Left ventricle myocardium inferior (tissue), 1 donor: ENCODE results near the gene PSTPIP1. TPM values are rescaled to one million over a fixed set of nuclear protein-coding genes. Genes with fewer than 3 reads are reported as not detected.

Source experiments
- DNase-seq: peaks from one replicate; pipeline ENCODE4 v3.0.0-alpha.2; 2020
- H3K27ac ChIP-seq: fragments of 200-600 bp; replicated peaks from 2 replicates; pipeline ENCODE4 v1.8.0; 2021
- H3K27me3 ChIP-seq: fragments of 200-600 bp; 2 replicates; pipeline ENCODE4 v1.8.0; 2021; ENCODE audit warnings: low read depth
- H3K36me3 ChIP-seq: fragments of 200-600 bp; 2 replicates; pipeline ENCODE4 v1.8.0; 2021
- H3K4me1 ChIP-seq: fragments of 200-600 bp; 2 replicates; pipeline ENCODE4 v1.8.0; 2021
- H3K4me3 ChIP-seq: fragments of 200-600 bp; 2 replicates; pipeline ENCODE4 v1.8.0; 2021; ENCODE audit warnings: mild to moderate bottlenecking, moderate library complexity
- H3K9me3 ChIP-seq: fragments of 200-600 bp; replicated peaks from 2 replicates; pipeline ENCODE4 v1.8.0; 2021
- CTCF ChIP-seq: fragments of 200-600 bp; IDR thresholded peaks from 2 replicates; pipeline ENCODE4 v1.8.0; 2021; ENCODE audit warnings: antibody characterized with exemption, mild to moderate bottlenecking, borderline replicate concordance
- intact Hi-C: fragments of 100-400 bp; cut with micrococcal nuclease; formaldehyde crosslinking; loops from one replicate; pipeline ENCODE4 v1.11.0; 2022
- total RNA-seq: library from RNA; stranded (reverse); fragmentation: NEBNext Ultra II Directional; extraction: Animal tissue kit (Norgen Biotek cat#: 25700); gene quantifications from one replicate; pipeline ENCODE4 v1.2.1, GENCODE V29; 2021
- donor health status: DM: no; HTN: yes; CAD: no; lungs with severe emphysema.

The PSTPIP1 gene
- total RNA-seq, 1 donor from 2014 or later, result 3.5 TPM

DNA sequence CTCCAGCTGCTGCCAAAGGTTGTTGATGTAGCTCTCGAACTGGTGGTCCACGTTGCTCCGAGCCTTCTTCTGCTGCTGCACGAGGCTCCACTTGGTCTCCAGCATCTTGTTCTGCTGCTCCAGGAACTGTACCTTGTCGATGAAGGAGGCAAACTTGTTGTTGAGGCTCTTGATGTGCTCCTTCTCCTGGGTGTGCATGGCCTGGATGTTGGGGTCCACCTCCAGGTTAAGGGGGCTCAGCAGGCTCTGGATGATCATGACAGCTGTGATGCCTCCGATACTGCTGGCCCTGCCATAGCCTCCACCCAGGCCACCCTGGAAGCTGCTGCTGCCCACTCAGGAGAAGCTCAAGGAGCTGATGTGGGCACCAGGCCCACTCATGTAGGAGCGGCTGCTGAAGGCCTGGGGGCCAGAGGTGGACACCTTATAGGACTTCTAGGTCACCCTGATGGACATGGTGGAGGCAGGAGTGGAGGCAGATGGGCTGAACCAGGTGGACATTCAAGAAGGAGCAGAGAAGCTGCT, 14.9 kb upstream of the PSTPIP1 start:
- Histone ChIP-seq H3K4me3 (no peak overlapping the region), H3K9me3 (peaks cover 8% of the 10 kb centered on the region), H3K27ac (no peak overlapping the region), H3K4me1 (no peaks in the 10 kb centered on the region), H3K36me3 (no peaks in the 10 kb centered on the region), H3K27me3 (no peaks in the 10 kb centered on the region)
- DNase-seq, result no peak
- TF ChIP-seq CTCF, result no peak
- intact Hi-C loops, result no loop called here

- no peak for TF ChIP-seq CTCF
- peaks cover 8% of the 10 kb centered on the region for H3K9me3 ChIP-seq
- H3K27ac ChIP-seq, result no peak overlapping the region
- H3K36me3 ChIP-seq, result no peaks in the 10 kb centered on the region
- H3K4me3 ChIP-seq, result no peak overlapping the region
- H3K27me3 ChIP-seq, result no peaks in the 10 kb centered on the region
- H3K4me1 ChIP-seq, result no peaks in the 10 kb centered on the region
- no peak for DNase-seq
- intact Hi-C loops, result no loop called here
Observed at GRCh38 chr15:76982356-76982755, 12.6 kb upstream of the PSTPIP1 start.

DNA sequence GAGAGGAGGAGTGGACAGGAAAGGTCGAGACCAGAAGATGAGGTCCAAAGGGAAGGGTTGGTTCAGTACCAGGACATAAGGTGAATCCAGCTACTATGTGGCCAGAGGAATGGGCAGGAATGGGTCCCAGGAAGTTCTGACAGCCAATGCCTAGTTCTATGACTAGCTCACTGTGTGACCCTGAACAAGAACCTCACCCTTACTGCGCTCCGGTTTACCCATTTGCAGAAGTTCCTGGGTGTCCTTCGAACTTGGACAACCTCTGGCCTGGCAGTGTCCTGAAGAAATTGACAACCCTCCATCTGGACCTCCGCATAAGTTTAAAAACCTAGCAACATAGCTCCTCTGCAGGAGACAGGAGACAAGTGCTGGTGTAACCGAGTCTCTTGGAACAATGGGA, 12.2 kb upstream of the PSTPIP1 start:
- no peak overlapping the region for H3K4me3 ChIP-seq
- H3K9me3 ChIP-seq, result peaks cover 8% of the 10 kb centered on the region
- no peak for DNase-seq
- TF ChIP-seq CTCF, result no peak
- intact Hi-C loops, result no loop called here
- no peak overlapping the region for H3K27ac ChIP-seq
- H3K27me3 ChIP-seq, result no peaks in the 10 kb centered on the region
- no peaks in the 10 kb centered on the region for H3K36me3 ChIP-seq
- H3K4me1 ChIP-seq, result peaks cover under 1% of the 10 kb centered on the region

DNA sequence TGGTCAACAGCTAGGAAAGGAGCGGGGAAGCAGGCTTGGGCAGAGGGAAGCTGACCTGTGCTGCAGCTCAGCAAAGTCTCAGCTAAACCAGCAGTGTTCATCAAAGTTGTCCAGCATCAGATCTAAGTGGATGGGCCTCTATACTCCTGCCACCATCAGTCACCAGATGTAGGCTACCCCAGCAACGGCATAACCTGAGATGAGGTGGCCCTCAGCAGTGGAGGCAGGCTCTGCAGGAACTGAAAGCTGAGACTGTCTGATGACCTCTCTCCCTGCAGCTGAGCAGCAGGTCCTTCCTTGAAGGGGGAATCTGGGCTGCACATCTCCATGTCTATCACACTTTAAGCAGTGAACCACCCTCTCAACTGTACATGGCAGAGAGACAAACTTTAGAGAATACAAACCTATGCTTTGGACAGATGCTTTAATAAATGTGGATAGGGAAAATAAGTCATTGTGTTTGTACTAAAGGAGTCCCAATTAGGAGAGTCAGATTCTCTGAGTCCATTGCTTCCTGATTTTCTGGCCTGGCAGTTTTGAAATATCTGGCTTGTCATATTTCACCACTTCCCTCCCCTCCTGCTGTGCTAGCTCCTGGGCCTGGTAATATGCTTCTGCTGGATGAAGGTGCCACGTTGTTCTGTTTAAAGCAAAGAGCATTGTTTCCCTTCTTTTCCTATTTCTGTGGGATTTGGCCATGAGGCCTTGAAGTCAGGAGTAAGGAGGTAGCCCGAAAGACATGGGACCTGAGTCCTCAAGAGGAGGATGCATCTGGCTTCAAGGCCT, 11.1 kb upstream of the PSTPIP1 start:
- Histone ChIP-seq H3K9me3 (no peaks in the 10 kb centered on the region), H3K27me3 (no peaks in the 10 kb centered on the region), H3K4me1 (peaks cover 11% of the 10 kb centered on the region), H3K27ac (peak overlapping the region; percentile 30), H3K4me3 (no peak overlapping the region), H3K36me3 (no peaks in the 10 kb centered on the region)
- intact Hi-C loops, result no loop called here
- TF ChIP-seq CTCF, result no peak
- no peak for DNase-seq

- Histone ChIP-seq H3K27me3 (no peaks in the 10 kb centered on the region), H3K4me1 (peaks cover 19% of the 10 kb centered on the region), H3K9me3 (no peaks in the 10 kb centered on the region), H3K4me3 (no peak overlapping the region), H3K36me3 (no peaks in the 10 kb centered on the region), H3K27ac (no peak overlapping the region)
- DNase-seq, result no peak
- intact Hi-C loops, result no loop called here
- TF ChIP-seq CTCF, result no peak
Observed at GRCh38 chr15:76986743-76987142, 8.2 kb upstream of the PSTPIP1 start.
